Vagina (tissue), 2 donors: ENCODE results near the gene POU4F2. TPM values are rescaled to one million over a fixed set of nuclear protein-coding genes. Genes with fewer than 3 reads are reported as not detected.

ENCODE experiments used
- DNase-seq, 2 donors: peaks; one replicate each; pipeline ENCODE4 v3.0.0-alpha.2; 2017; ENCODE audit errors: extremely low spot score in 2 of 2
- H3K27ac ChIP-seq: fragments of 200-600 bp; sonication (generic); one replicate; pipeline ENCODE4 v1.5.1; 2019
- H3K27me3 ChIP-seq: fragments of 200-600 bp; sonication (generic); one replicate; pipeline ENCODE4 v1.5.1; 2019
- H3K36me3 ChIP-seq, 2 donors: fragments of 200-600 bp; sonication (generic); one replicate each; pipeline ENCODE4 v1.5.1; 2017 to 2019
- H3K4me1 ChIP-seq: fragments of 200-600 bp; sonication (generic); one replicate; pipeline ENCODE4 v1.5.1; 2019
- H3K4me3 ChIP-seq, 2 donors: fragments of 200-600 bp; sonication (generic); 1 replicate in 1 of 2; 2 replicates in 1 of 2; pipeline ENCODE4 v1.5.1; 2016 to 2019
- H3K9me3 ChIP-seq: fragments of 200-600 bp; sonication (generic); one replicate; pipeline ENCODE4 v1.5.1; 2019
- POLR2A ChIP-seq, 2 donors: fragments of 450-650 bp; IDR thresholded peaks; one replicate each; pipeline ENCODE4 v1.6.1; 2017; ENCODE audit warnings: antibody characterized with exemption in 2 of 2, mild to moderate bottlenecking in 2 of 2, moderate library complexity in 2 of 2
- POLR2AphosphoS5 ChIP-seq, 2 donors: sonication (generic); formaldehyde crosslinking; IDR thresholded peaks; one replicate each; pipeline ENCODE4 v1.9.0; 2017; ENCODE audit warnings: antibody characterized with exemption in 2 of 2, mild to moderate bottlenecking in 2 of 2, low read depth in 1 of 2; ENCODE audit not compliant: insufficient read depth in 1 of 2
- intact Hi-C: fragments of 100-400 bp; cut with DNase I; formaldehyde crosslinking; loops from one replicate; pipeline ENCODE4 v1.15.1; 2023
- total RNA-seq: library from RNA; depleted of rRNA; stranded (reverse); fragments of >200 nt; gene quantifications from one replicate; pipeline ENCODE4 v1.2.3, GENCODE V29; 2016
- TF ChIP-seq, protein P1 (sequence below), 3 experiments: fragments of 450-650 bp in 2 of 3; fragments of 200-600 bp in 1 of 3; sonication (generic) in 1 of 3; IDR thresholded peaks; one replicate each; pipeline ENCODE4 v1.5.1; 2017 to 2019; ENCODE audit warnings: antibody characterized with exemption in 3 of 3, mild to moderate bottlenecking in 2 of 3, moderate library complexity in 2 of 3

POU4F2 gene
- total RNA-seq, 1 donor from 2014 or later = not detected

DNA sequence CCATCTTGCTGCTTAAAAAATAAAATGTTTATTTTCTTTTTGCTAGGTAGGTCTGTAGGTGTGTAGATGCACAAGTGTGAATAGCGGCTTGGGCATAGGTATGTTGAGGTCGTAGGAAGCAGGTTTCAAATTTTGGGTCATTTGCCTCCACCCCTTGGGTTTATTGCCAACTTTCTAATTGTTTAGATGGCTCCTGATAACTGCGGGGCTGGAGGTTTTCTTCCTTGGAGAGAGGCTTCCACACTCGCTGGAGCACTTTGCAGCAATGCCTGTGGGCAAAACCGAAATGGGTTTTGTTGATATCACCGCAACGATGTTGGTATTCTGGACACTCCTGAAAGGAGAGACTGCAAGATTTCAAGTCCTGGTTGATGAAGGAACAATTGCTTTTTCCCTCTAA, 3.9 kb upstream of the POU4F2 start:
- intact Hi-C loops = no loop called here
- no peak for DNase-seq
- no peaks in the 10 kb centered on the region for H3K27me3 ChIP-seq

GRCh38 chr4:146637621-146638332, 916 bp upstream of the POU4F2 start:
- TF ChIP-seq POLR2A (IDR thresholded peaks at IDR 0.05) (no peak), POLR2AphosphoS5 (IDR thresholded peaks at IDR 0.05; ENCODE audit: insufficient read depth in 1 of 2, low read depth in 1 of 2) (no peak)
- TF ChIP-seq, protein P1, sequence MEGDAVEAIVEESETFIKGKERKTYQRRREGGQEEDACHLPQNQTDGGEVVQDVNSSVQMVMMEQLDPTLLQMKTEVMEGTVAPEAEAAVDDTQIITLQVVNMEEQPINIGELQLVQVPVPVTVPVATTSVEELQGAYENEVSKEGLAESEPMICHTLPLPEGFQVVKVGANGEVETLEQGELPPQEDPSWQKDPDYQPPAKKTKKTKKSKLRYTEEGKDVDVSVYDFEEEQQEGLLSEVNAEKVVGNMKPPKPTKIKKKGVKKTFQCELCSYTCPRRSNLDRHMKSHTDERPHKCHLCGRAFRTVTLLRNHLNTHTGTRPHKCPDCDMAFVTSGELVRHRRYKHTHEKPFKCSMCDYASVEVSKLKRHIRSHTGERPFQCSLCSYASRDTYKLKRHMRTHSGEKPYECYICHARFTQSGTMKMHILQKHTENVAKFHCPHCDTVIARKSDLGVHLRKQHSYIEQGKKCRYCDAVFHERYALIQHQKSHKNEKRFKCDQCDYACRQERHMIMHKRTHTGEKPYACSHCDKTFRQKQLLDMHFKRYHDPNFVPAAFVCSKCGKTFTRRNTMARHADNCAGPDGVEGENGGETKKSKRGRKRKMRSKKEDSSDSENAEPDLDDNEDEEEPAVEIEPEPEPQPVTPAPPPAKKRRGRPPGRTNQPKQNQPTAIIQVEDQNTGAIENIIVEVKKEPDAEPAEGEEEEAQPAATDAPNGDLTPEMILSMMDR (IDR thresholded peaks at IDR 0.05) = no peak
- no peak overlapping the region for H3K4me3 ChIP-seq
- H3K27ac ChIP-seq = no peak overlapping the region
- no peaks in the 10 kb centered on the region for H3K36me3 ChIP-seq
- DNase-seq = no peak
- H3K27me3 ChIP-seq = peaks cover 8% of the 10 kb centered on the region
- H3K9me3 ChIP-seq = no peaks in the 10 kb centered on the region
- peaks cover 17% of the 10 kb centered on the region for H3K4me1 ChIP-seq
- intact Hi-C loops = no loop called here

More for the DNA sequence above, 3.9 kb upstream of the POU4F2 start:
- TF ChIP-seq, protein P1 (IDR thresholded peaks at IDR 0.05) = no peak
- TF ChIP-seq POLR2A (IDR thresholded peaks at IDR 0.05) (no peak), POLR2AphosphoS5 (IDR thresholded peaks at IDR 0.05; ENCODE audit: insufficient read depth in 1 of 2, low read depth in 1 of 2) (no peak)
- Histone ChIP-seq H3K27ac (no peak overlapping the region), H3K9me3 (no peaks in the 10 kb centered on the region), H3K4me1 (peaks cover 17% of the 10 kb centered on the region), H3K4me3 (no peak overlapping the region), H3K36me3 (no peaks in the 10 kb centered on the region)

DNA sequence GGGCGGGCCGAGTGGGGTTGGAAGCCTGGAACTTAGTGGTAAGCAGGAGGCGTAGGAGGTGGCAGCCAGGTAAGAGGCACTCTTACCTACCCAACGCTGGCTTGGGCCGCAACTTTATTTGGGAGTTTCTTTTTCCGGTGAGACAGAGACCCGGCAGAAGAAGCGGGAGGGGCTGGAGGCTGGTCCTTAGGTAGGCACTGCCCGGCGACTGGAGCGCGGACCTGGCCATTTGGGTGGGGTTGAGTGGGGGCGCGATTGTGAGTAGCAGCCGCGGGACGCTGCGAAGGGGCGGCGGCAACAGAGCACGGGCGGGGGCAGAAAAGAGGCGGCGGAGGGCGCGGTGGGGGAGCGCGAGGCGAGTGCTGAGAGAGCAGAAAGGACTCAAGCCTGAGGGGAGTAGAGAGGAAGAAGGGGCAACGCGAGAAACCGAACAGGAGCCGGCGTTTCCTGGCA, 334 bp upstream of the POU4F2 start:
- Histone ChIP-seq H3K9me3 (no peaks in the 10 kb centered on the region), H3K4me1 (peaks cover 17% of the 10 kb centered on the region), H3K4me3 (peak overlapping the region in 1 of 2 donors; percentile 10), H3K36me3 (no peaks in the 10 kb centered on the region), H3K27me3 (peaks cover 8% of the 10 kb centered on the region), H3K27ac (no peak overlapping the region)
- no peak for TF ChIP-seq POLR2A (IDR thresholded peaks at IDR 0.05)
- TF ChIP-seq, protein P1 (IDR thresholded peaks at IDR 0.05) = no peak
- TF ChIP-seq POLR2AphosphoS5 (IDR thresholded peaks at IDR 0.05; ENCODE audit: insufficient read depth in 1 of 2, low read depth in 1 of 2) = no peak
- intact Hi-C loops = no loop called here
- DNase-seq = no peak

DNA sequence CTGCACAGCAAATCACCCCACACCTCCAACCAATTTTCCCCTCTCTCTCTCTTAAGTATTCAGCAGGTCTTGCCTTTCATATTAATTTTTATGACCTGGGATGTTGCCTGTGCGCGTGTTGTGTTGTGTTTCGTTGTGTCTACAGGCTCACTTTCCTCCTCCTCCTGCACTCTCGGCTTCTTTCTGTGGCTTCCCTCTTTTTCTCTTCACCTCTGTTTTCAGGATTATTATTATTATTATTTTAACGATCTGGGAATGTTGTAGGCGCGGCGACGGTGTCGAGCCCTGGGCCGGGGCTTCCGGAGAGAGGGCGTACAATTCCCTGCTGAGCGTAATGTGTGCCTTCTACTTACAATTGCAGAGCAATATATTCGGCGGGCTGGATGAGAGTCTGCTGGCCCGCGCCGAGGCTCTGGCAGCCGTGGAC, 826 bp downstream of the POU4F2 start:
- H3K9me3 ChIP-seq = no peaks in the 10 kb centered on the region
- peaks cover 17% of the 10 kb centered on the region for H3K4me1 ChIP-seq
- H3K4me3 ChIP-seq = no peak overlapping the region
- DNase-seq = no peak
- intact Hi-C loops = no loop called here
- peaks cover 8% of the 10 kb centered on the region for H3K27me3 ChIP-seq
- TF ChIP-seq POLR2AphosphoS5 (IDR thresholded peaks at IDR 0.05; ENCODE audit: insufficient read depth in 1 of 2, low read depth in 1 of 2) (no peak), POLR2A (IDR thresholded peaks at IDR 0.05) (no peak)
- H3K27ac ChIP-seq = no peak overlapping the region
- H3K36me3 ChIP-seq = no peaks in the 10 kb centered on the region

DNA sequence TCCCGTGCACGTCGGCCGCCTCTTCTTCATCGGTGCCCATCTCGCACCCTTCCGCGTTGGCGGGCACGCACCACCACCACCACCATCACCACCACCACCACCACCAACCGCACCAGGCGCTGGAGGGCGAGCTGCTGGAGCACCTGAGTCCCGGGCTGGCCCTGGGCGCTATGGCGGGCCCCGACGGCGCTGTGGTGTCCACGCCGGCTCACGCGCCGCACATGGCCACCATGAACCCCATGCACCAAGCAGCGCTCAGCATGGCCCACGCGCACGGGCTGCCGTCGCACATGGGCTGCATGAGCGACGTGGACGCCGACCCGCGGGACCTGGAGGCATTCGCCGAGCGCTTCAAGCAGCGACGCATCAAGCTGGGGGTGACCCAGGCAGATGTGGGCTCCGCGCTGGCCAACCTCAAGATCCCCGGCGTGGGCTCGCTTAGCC, 1.4 kb downstream of the POU4F2 start:
- no peak overlapping the region for H3K27ac ChIP-seq
- no peaks in the 10 kb centered on the region for H3K36me3 ChIP-seq
- no peaks in the 10 kb centered on the region for H3K9me3 ChIP-seq
- H3K4me3 ChIP-seq = no peak overlapping the region
- no peak for DNase-seq
- intact Hi-C loops = no loop called here
- TF ChIP-seq POLR2A (IDR thresholded peaks at IDR 0.05) (no peak), POLR2AphosphoS5 (IDR thresholded peaks at IDR 0.05; ENCODE audit: insufficient read depth in 1 of 2, low read depth in 1 of 2) (no peak)
- TF ChIP-seq, protein P1 (IDR thresholded peaks at IDR 0.05) = no peak
- H3K4me1 ChIP-seq = peaks cover 17% of the 10 kb centered on the region
- H3K27me3 ChIP-seq = peaks cover 8% of the 10 kb centered on the region
